ENCODE results near the gene ASB1. TPM values are rescaled to one million over a fixed set of nuclear protein-coding genes. Genes with fewer than 3 reads are reported as not detected.

Gene ASB1
- total RNA-seq, 1 experiment from 2014 or later = 46.0 TPM

DNA sequence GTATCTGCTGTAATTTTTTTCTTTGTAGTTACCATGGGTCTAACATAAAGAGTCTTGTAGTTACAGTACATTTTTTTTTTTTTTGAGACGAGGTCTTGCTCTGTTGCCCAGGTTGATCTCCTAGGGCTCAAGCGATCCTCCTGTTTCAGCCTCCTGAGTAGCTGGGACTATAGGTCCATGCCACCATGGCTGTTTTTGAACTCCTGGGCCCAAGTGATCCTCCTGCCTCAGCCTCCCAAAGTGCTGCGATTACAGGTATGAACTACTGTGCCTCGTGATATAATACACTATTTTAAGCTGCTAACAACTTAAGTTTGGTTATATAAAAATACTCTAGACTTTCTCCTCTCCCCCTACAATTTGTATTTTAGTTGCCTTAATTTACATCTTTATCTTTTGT, 46.3 kb downstream of the ASB1 start:
- no CpG with 5 or more reads among the region's 4 CpGs for WGBS (ENCODE audit: extremely low coverage, insufficient read length, low lambda C conversion rate)
- peaks cover 11 to 14% of the 10 kb centered on the region in 2 experiments for H3K4me1 Mint-ChIP-seq
- no peak overlapping the region for H3K27ac Mint-ChIP-seq

More for the DNA sequence above, 46.3 kb downstream of the ASB1 start:
- H3K23ac ChIP-seq (ENCODE audit: insufficient read length, low read depth, low read length) = no peak overlapping the region
- no peak overlapping the region for H4K8ac ChIP-seq (replicated peaks; ENCODE audit: insufficient read length, low read depth, low read length)
- H3K14ac ChIP-seq (ENCODE audit: insufficient read depth, low read length) = no peak overlapping the region
- H3K79me1 ChIP-seq (ENCODE audit: insufficient read depth, low read depth, low read length, poor library complexity, severe bottlenecking) = no peaks in the 10 kb centered on the region
- DNase-seq = no peak
- Mint-ChIP-seq H3K4me3 (no peak overlapping the region), H3K9me3 (peaks cover 31 to 40% of the 10 kb centered on the region in 2 experiments), H3K27me3 (ENCODE audit: low read depth) (no peaks in the 10 kb centered on the region), H3K36me3 (ENCODE audit: insufficient read depth in 1 of 3, low read depth in 3 of 3) (peaks cover 0 to 12% (median 11%) of the 10 kb centered on the region in 3 experiments; a peak in 6 of 7 replicates)
- no peak overlapping the region for H2BK15ac ChIP-seq (ENCODE audit: low read depth, low read length)
- H3K18ac ChIP-seq (ENCODE audit: insufficient read length, low read depth, low read length) = no peak overlapping the region
- H3T11ph ChIP-seq (ENCODE audit: low read length) = no peak overlapping the region
- no peaks in the 10 kb centered on the region for H3K79me2 ChIP-seq (ENCODE audit: insufficient read depth, low read length)
- H3K27me3 ChIP-seq (ENCODE audit: insufficient read depth, low read length) = no peaks in the 10 kb centered on the region
- H3K23me2 ChIP-seq (ENCODE audit: insufficient read length, low read depth, low read length, poor library complexity, severe bottlenecking) = no peaks in the 10 kb centered on the region
- no peak overlapping the region for H2BK12ac ChIP-seq (ENCODE audit: insufficient read length, low read depth, low read length)
- TF ChIP-seq, protein P1, sequence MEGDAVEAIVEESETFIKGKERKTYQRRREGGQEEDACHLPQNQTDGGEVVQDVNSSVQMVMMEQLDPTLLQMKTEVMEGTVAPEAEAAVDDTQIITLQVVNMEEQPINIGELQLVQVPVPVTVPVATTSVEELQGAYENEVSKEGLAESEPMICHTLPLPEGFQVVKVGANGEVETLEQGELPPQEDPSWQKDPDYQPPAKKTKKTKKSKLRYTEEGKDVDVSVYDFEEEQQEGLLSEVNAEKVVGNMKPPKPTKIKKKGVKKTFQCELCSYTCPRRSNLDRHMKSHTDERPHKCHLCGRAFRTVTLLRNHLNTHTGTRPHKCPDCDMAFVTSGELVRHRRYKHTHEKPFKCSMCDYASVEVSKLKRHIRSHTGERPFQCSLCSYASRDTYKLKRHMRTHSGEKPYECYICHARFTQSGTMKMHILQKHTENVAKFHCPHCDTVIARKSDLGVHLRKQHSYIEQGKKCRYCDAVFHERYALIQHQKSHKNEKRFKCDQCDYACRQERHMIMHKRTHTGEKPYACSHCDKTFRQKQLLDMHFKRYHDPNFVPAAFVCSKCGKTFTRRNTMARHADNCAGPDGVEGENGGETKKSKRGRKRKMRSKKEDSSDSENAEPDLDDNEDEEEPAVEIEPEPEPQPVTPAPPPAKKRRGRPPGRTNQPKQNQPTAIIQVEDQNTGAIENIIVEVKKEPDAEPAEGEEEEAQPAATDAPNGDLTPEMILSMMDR (conservative IDR thresholded peaks at IDR 0.05) = no peak
- no peak overlapping the region for H4K5ac ChIP-seq (ENCODE audit: insufficient read length, low read depth, low read length)
- H3K9ac ChIP-seq (ENCODE audit: extremely low read depth, insufficient read length, low read length) = no peak overlapping the region
- no peak overlapping the region for H2BK20ac ChIP-seq (ENCODE audit: low read depth, low read length, poor library complexity, severe bottlenecking)
- no peak overlapping the region for H2AFZ ChIP-seq (ENCODE audit: low read length)
- no peak overlapping the region for H2BK120ac ChIP-seq (ENCODE audit: low read depth, low read length, poor library complexity, severe bottlenecking)
- no peak overlapping the region for H2AK5ac ChIP-seq (ENCODE audit: insufficient read length, low read length)
- H3K56ac ChIP-seq (ENCODE audit: insufficient read length, low read depth, low read length) = no peak overlapping the region
- H3K4me1 ChIP-seq (ENCODE audit: insufficient read depth, low read length) = 0 out of 2 replicates have a peak, but pooled peaks cover 2% of the 10 kb centered on the region
- no peak overlapping the region for H4K91ac ChIP-seq (ENCODE audit: insufficient read length, low read depth, low read length)
- no peak overlapping the region for H3K4ac ChIP-seq (ENCODE audit: low read depth, low read length)
- H2BK5ac ChIP-seq (ENCODE audit: insufficient read length, low read length) = no peak overlapping the region
- no peak overlapping the region for H3K27ac ChIP-seq (ENCODE audit: insufficient read length, low read depth, low read length)
- H3K9me3 ChIP-seq (ENCODE audit: control insufficient read depth, low read depth, low read length) = no peaks in the 10 kb centered on the region
- no peak overlapping the region for H3K4me2 ChIP-seq (ENCODE audit: insufficient read depth, insufficient read length, low read length)
- H4K20me1 ChIP-seq (ENCODE audit: control insufficient read depth, insufficient read depth, insufficient read length) = no peaks in the 10 kb centered on the region
